Measurements from ENCODE around the gene PIK3R5. TPM values are rescaled to one million over a fixed set of nuclear protein-coding genes. Genes with fewer than 3 reads are reported as not detected.

Gene PIK3R5
- total RNA-seq, 2 donors from 2014 or later = 3.2 to 10.4 TPM

GRCh38 chr17:8910969-8911604 lies 54.4 kb downstream of the PIK3R5 start:
- no peak overlapping the region for H3K4me3 ChIP-seq
- H3K27ac ChIP-seq = no peak overlapping the region
- TF ChIP-seq CTCF (IDR thresholded peaks at IDR 0.05) (no peak), POLR2A (IDR thresholded peaks at IDR 0.05) (no peak), POLR2AphosphoS5 (IDR thresholded peaks at IDR 0.05) (no peak)
- no peaks in the 10 kb centered on the region for H3K9me3 ChIP-seq
- H3K4me1 ChIP-seq (replicated peaks) = no peaks in the 10 kb centered on the region
- peaks cover 1% of the 10 kb centered on the region for H3K27me3 ChIP-seq (replicated peaks; ENCODE audit: insufficient read depth)
- WGBS = 79% methylated on average over 18 of the region's 18 CpGs
- H3K36me3 ChIP-seq = no peaks in the 10 kb centered on the region
- DNase-seq (ENCODE audit: low spot score) = no peak
- intact Hi-C loops (cut with DNase I) = no loop called here

GRCh38 chr17:8909586-8910270 lies 55.8 kb downstream of the PIK3R5 start:
- Histone ChIP-seq H3K4me3 (no peak overlapping the region), H3K4me1 (replicated peaks) (no peaks in the 10 kb centered on the region), H3K27ac (no peak overlapping the region), H3K9me3 (no peaks in the 10 kb centered on the region), H3K36me3 (no peaks in the 10 kb centered on the region), H3K27me3 (replicated peaks; ENCODE audit: insufficient read depth) (no peaks in the 10 kb centered on the region)
- WGBS = 78% methylated on average over 8 of the region's 8 CpGs
- no peak for TF ChIP-seq CTCF (IDR thresholded peaks at IDR 0.05)
- TF ChIP-seq POLR2A (IDR thresholded peaks at IDR 0.05) = no peak
- no peak for TF ChIP-seq POLR2AphosphoS5 (IDR thresholded peaks at IDR 0.05)
- intact Hi-C loops (cut with DNase I) = no loop called here
- DNase-seq (ENCODE audit: low spot score) = no peak

- WGBS = 76% methylated on average over 7 of the region's 7 CpGs
- no peak for DNase-seq (ENCODE audit: low spot score)
- no peaks in the 10 kb centered on the region for H3K27me3 ChIP-seq (replicated peaks; ENCODE audit: insufficient read depth)
- TF ChIP-seq POLR2A (IDR thresholded peaks at IDR 0.05) (no peak), POLR2AphosphoS5 (IDR thresholded peaks at IDR 0.05) (no peak), CTCF (IDR thresholded peaks at IDR 0.05) (no peak)
- H3K9me3 ChIP-seq = no peaks in the 10 kb centered on the region
- intact Hi-C loops (cut with DNase I) = no loop called here
- no peak overlapping the region for H3K4me3 ChIP-seq
- H3K27ac ChIP-seq = no peak overlapping the region
- no peaks in the 10 kb centered on the region for H3K4me1 ChIP-seq (replicated peaks)
- H3K36me3 ChIP-seq = no peaks in the 10 kb centered on the region
Observed at GRCh38 chr17:8905331-8905730, 60.2 kb downstream of the PIK3R5 start.

GRCh38 chr17:8904686-8905085 lies 60.8 kb downstream of the PIK3R5 start:
- H3K36me3 ChIP-seq = no peaks in the 10 kb centered on the region
- intact Hi-C loops (cut with DNase I) = no loop called here
- H3K9me3 ChIP-seq = no peaks in the 10 kb centered on the region
- DNase-seq (ENCODE audit: low spot score) = no peak
- WGBS = 91% methylated on average over 5 of the region's 5 CpGs
- no peak overlapping the region for H3K4me3 ChIP-seq
- no peak for TF ChIP-seq POLR2A (IDR thresholded peaks at IDR 0.05)
- no peaks in the 10 kb centered on the region for H3K27me3 ChIP-seq (replicated peaks; ENCODE audit: insufficient read depth)
- no peaks in the 10 kb centered on the region for H3K4me1 ChIP-seq (replicated peaks)
- no peak overlapping the region for H3K27ac ChIP-seq

- Histone ChIP-seq H3K4me3 (no peak overlapping the region), H3K27ac (no peak overlapping the region), H3K9me3 (no peaks in the 10 kb centered on the region), H3K4me1 (replicated peaks) (no peaks in the 10 kb centered on the region), H3K36me3 (no peaks in the 10 kb centered on the region), H3K27me3 (replicated peaks; ENCODE audit: insufficient read depth) (no peaks in the 10 kb centered on the region)
- intact Hi-C loops (cut with DNase I) = no loop called here
- no peak for TF ChIP-seq POLR2A (IDR thresholded peaks at IDR 0.05)
- TF ChIP-seq POLR2AphosphoS5 (IDR thresholded peaks at IDR 0.05) = no peak
- TF ChIP-seq CTCF (IDR thresholded peaks at IDR 0.05) = no peak
- no peak for DNase-seq (ENCODE audit: low spot score)
- WGBS = 57% methylated on average over 2 of the region's 2 CpGs
Observed at GRCh38 chr17:8904201-8904600, 61.3 kb downstream of the PIK3R5 start.

All from prostate gland (tissue), 2 donors.